Ascending aorta (tissue), 2 donors: ENCODE results near the gene P4HA3. TPM values are rescaled to one million over a fixed set of nuclear protein-coding genes. Genes with fewer than 3 reads are reported as not detected.
"Not testable (repeated sequence)": the region's sequence is repeated elsewhere in the genome, so short reads cannot be mapped to it uniquely, and the experiment has no call there.

Source experiments
- DNase-seq, 2 donors: peaks; one replicate each; pipeline ENCODE4 v3.0.0-alpha.2; 2019; ENCODE audit warnings: low spot score in 2 of 2
- H3K27ac ChIP-seq, 2 donors: fragments of 200-600 bp; sonication (generic); one replicate each; pipeline ENCODE4 v1.5.1; 2016 to 2017; ENCODE audit warnings: mild to moderate bottlenecking in 1 of 2
- H3K27me3 ChIP-seq: fragments of 200-600 bp; sonication (generic); one replicate; pipeline ENCODE4 v1.5.1; 2017
- H3K36me3 ChIP-seq, 2 donors: fragments of 200-600 bp; sonication (generic); one replicate each; pipeline ENCODE4 v1.5.1; 2016
- H3K4me1 ChIP-seq, 2 donors: fragments of 200-600 bp; sonication (generic); one replicate each; pipeline ENCODE4 v1.5.1; 2016 to 2017; ENCODE audit warnings: mild to moderate bottlenecking in 1 of 2
- H3K4me3 ChIP-seq, 2 donors: fragments of 200-600 bp; sonication (generic); one replicate each; pipeline ENCODE4 v1.5.1; 2016 to 2017; ENCODE audit warnings: mild to moderate bottlenecking in 1 of 2
- H3K9me3 ChIP-seq, 2 donors: fragments of 200-600 bp; sonication (generic); one replicate each; pipeline ENCODE4 v1.5.1; 2016
- CTCF ChIP-seq, 3 experiments: fragments of 200-600 bp in 2 of 3; fragments of 450-650 bp in 1 of 3; sonication (generic) in 2 of 3; IDR thresholded peaks; one replicate each; pipeline ENCODE4 v1.5.1; 2016 to 2019; ENCODE audit warnings: antibody characterized with exemption in 3 of 3, mild to moderate bottlenecking in 1 of 3, moderate library complexity in 1 of 3
- intact Hi-C: fragments of 100-400 bp; cut with DNase I; formaldehyde crosslinking; loops from one replicate; pipeline ENCODE4 v1.15.1; 2023
- total RNA-seq: library from RNA; depleted of rRNA; stranded (reverse); fragments of >200 nt; gene quantifications from one replicate; pipeline ENCODE4 v1.1.0, GENCODE V29; 2016

Gene P4HA3
- total RNA-seq, 1 donor from 2014 or later = 2.1 TPM

GRCh38 chr11:74345420-74345819 lies 34.0 kb upstream of the P4HA3 start:
- H3K36me3 ChIP-seq = peaks cover 8 to 13% of the 10 kb centered on the region in 2 donors
- no peak overlapping the region for H3K27ac ChIP-seq
- no peak overlapping the region for H3K4me3 ChIP-seq
- no peak for DNase-seq
- H3K9me3 ChIP-seq = no peaks in the 10 kb centered on the region
- H3K4me1 ChIP-seq = no peaks in the 10 kb centered on the region
- intact Hi-C loops = no loop called here
- no peaks in the 10 kb centered on the region for H3K27me3 ChIP-seq
- no peak for TF ChIP-seq CTCF (IDR thresholded peaks at IDR 0.05)

GRCh38 chr11:74341921-74342320 lies 30.5 kb upstream of the P4HA3 start:
- H3K4me3 ChIP-seq = no peak overlapping the region
- H3K27me3 ChIP-seq = no peaks in the 10 kb centered on the region
- H3K4me1 ChIP-seq = no peaks in the 10 kb centered on the region
- TF ChIP-seq CTCF (IDR thresholded peaks at IDR 0.05) = no peak
- peak overlapping the region in 1 of 2 donors; percentile 14 for H3K27ac ChIP-seq
- no peaks in the 10 kb centered on the region for H3K9me3 ChIP-seq
- no peak for DNase-seq
- H3K36me3 ChIP-seq = peaks cover 16 to 17% of the 10 kb centered on the region in 2 donors
- intact Hi-C loops = no loop called here

- Histone ChIP-seq H3K27ac (no peak overlapping the region), H3K9me3 (no peaks in the 10 kb centered on the region), H3K4me1 (no peaks in the 10 kb centered on the region), H3K36me3 (peaks cover 20 to 24% of the 10 kb centered on the region in 2 donors), H3K27me3 (no peaks in the 10 kb centered on the region), H3K4me3 (no peak overlapping the region)
- no peak for TF ChIP-seq CTCF (IDR thresholded peaks at IDR 0.05)
- intact Hi-C loops = no loop called here
- no peak for DNase-seq
Measured at GRCh38 chr11:74339619-74340018, 28.2 kb upstream of the P4HA3 start.

- no peak for TF ChIP-seq CTCF (IDR thresholded peaks at IDR 0.05)
- Histone ChIP-seq H3K27ac (no peak overlapping the region), H3K27me3 (no peaks in the 10 kb centered on the region), H3K9me3 (no peaks in the 10 kb centered on the region), H3K36me3 (peaks cover 13 to 20% of the 10 kb centered on the region in 2 donors), H3K4me1 (no peaks in the 10 kb centered on the region), H3K4me3 (no peak overlapping the region)
- no peak for DNase-seq
- intact Hi-C loops = no loop called here
Measured at GRCh38 chr11:74338963-74339362, 27.5 kb upstream of the P4HA3 start.

- peaks cover 11 to 15% of the 10 kb centered on the region in 2 donors for H3K36me3 ChIP-seq
- no peak overlapping the region for H3K27ac ChIP-seq
- DNase-seq = no peak
- peaks cover 0 to 10% of the 10 kb centered on the region in 2 donors for H3K4me1 ChIP-seq
- H3K9me3 ChIP-seq = no peaks in the 10 kb centered on the region
- H3K27me3 ChIP-seq = no peaks in the 10 kb centered on the region
- intact Hi-C loops = no loop called here
- H3K4me3 ChIP-seq = no peak overlapping the region
- TF ChIP-seq CTCF (IDR thresholded peaks at IDR 0.05) = no peak
Measured at GRCh38 chr11:74333193-74333592, 21.8 kb upstream of the P4HA3 start.

- Histone ChIP-seq H3K27me3 (no peaks in the 10 kb centered on the region), H3K9me3 (no peaks in the 10 kb centered on the region), H3K36me3 (peaks cover 7 to 10% of the 10 kb centered on the region in 2 donors), H3K4me3 (no peak overlapping the region), H3K27ac (no peak overlapping the region), H3K4me1 (peaks cover 0 to 10% of the 10 kb centered on the region in 2 donors)
- DNase-seq = no peak
- intact Hi-C loops = no loop called here
- no peak for TF ChIP-seq CTCF (IDR thresholded peaks at IDR 0.05)
Measured at GRCh38 chr11:74332291-74332690, 20.9 kb upstream of the P4HA3 start.

- H3K27me3 ChIP-seq, DNase-seq, H3K4me3 ChIP-seq, H3K9me3 ChIP-seq, H3K36me3 ChIP-seq, intact Hi-C loops: not testable (repeated sequence)
- H3K4me1 ChIP-seq = peaks cover 8 to 20% of the 10 kb centered on the region in 2 donors
- peak overlapping the region; percentile 21 to 51 for H3K27ac ChIP-seq
Measured at GRCh38 chr11:74331000-74331399, 19.6 kb upstream of the P4HA3 start.
